ENCODE results near the gene GRID1.

DNA sequence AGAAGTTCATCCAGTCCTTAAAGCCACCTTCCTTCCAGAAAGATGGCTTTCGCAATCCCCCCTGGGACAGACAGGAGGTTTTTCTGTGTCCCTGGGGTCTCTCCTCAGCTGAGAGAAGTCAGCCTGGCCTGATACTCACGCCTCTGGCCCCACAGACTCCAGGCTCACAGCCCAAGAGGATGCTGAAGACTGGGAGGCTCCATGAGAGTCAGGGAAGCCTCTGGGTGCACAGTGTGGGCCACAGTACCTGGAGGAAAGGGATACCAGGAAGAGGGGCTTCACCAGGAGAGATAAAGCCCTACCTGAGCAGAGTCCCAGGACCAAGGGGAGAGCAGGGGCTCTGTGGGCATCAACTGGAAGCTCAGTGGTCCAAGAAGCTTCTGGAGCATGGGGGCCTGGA lies 324.4 kb downstream of the GRID1 start:
- TF ChIP-seq CTCF (conservative IDR thresholded peaks at IDR 0.05; ENCODE audit: low read depth, low read length) (no peak), EZH2 (IDR thresholded peaks at IDR 0.05; ENCODE audit: low read length, unreplicated experiment) (no peak)

Measured in PC-3 (cell line).